IPS-15b (cell line): Measurements from ENCODE around the gene PLA2G2C.

Experiments
- H3K27me3 ChIP-seq: one replicate; pipeline ENCODE4 v1.6.1; 2013; ENCODE audit warnings: low read length; ENCODE audit not compliant: control insufficient read depth, insufficient read depth
- H3K36me3 ChIP-seq: one replicate; pipeline ENCODE4 v1.6.1; 2013; ENCODE audit warnings: low read length; ENCODE audit not compliant: control insufficient read depth, insufficient read depth
- H3K4me1 ChIP-seq: one replicate; pipeline ENCODE4 v1.6.1; 2013; ENCODE audit warnings: mild to moderate bottlenecking, low read length; ENCODE audit not compliant: control insufficient read depth, insufficient read depth
- H3K4me3 ChIP-seq: one replicate; pipeline ENCODE4 v1.5.1; 2013; ENCODE audit warnings: low read depth, low read length
- H3K9ac ChIP-seq: one replicate; pipeline ENCODE4 v1.6.1; 2013; ENCODE audit warnings: low read depth, mild to moderate bottlenecking, low read length
- H3K9me3 ChIP-seq: one replicate; pipeline ENCODE4 v1.6.1; 2013; ENCODE audit warnings: mild to moderate bottlenecking, low read length; ENCODE audit not compliant: control insufficient read depth, insufficient read depth

Gene PLA2G2C

DNA sequence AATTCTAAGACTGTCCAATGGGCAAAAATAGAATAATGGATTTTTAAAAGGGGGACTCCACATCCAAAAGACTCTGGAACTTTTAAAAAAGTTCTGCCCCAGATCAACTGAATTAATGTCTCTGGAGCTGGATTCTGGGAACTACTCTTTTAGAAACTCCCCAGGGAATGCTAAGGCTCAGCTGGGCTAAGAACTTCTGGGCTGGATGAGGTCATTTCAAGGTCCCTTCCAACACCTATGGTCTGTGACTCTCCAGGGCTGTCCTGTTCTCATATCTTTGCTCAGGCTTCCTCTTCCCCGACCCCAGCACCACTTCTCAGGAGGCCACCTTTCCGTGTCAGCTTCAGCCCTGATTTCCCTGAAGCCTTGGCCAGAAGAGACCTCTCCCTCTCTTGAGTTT, 13.5 kb upstream of the PLA2G2C start:
- no peaks in the 10 kb centered on the region for H3K36me3 ChIP-seq
- peaks cover 3% of the 10 kb centered on the region for H3K4me1 ChIP-seq
- no peak overlapping the region for H3K9ac ChIP-seq
- H3K27me3 ChIP-seq: peaks cover 2% of the 10 kb centered on the region
- H3K4me3 ChIP-seq: no peak overlapping the region
- no peaks in the 10 kb centered on the region for H3K9me3 ChIP-seq

GRCh38 chr1:20199403-20199802, 13.1 kb upstream of the PLA2G2C start:
- Histone ChIP-seq H3K27me3 (peaks cover 2% of the 10 kb centered on the region), H3K4me1 (peaks cover 6% of the 10 kb centered on the region), H3K9ac (no peak overlapping the region)

GRCh38 chr1:20198918-20199317, 12.6 kb upstream of the PLA2G2C start:
- Histone ChIP-seq H3K9ac (no peak overlapping the region), H3K4me3 (no peak overlapping the region), H3K9me3 (no peaks in the 10 kb centered on the region), H3K4me1 (peaks cover 6% of the 10 kb centered on the region), H3K27me3 (peaks cover 2% of the 10 kb centered on the region), H3K36me3 (no peaks in the 10 kb centered on the region)

More at GRCh38 chr1:20199403-20199802, 13.1 kb upstream of the PLA2G2C start:
- Histone ChIP-seq H3K4me3 (no peak overlapping the region), H3K9me3 (no peaks in the 10 kb centered on the region), H3K36me3 (no peaks in the 10 kb centered on the region)

GRCh38 chr1:20198296-20198695, 12.0 kb upstream of the PLA2G2C start:
- Histone ChIP-seq H3K36me3 (no peaks in the 10 kb centered on the region), H3K9ac (no peak overlapping the region), H3K27me3 (peaks cover 2% of the 10 kb centered on the region), H3K4me1 (peaks cover 6% of the 10 kb centered on the region), H3K9me3 (no peaks in the 10 kb centered on the region), H3K4me3 (no peak overlapping the region)

- Histone ChIP-seq H3K36me3 (no peaks in the 10 kb centered on the region), H3K9me3 (no peaks in the 10 kb centered on the region), H3K4me3 (no peak overlapping the region), H3K9ac (no peak overlapping the region), H3K27me3 (peaks cover 4% of the 10 kb centered on the region), H3K4me1 (peaks cover 6% of the 10 kb centered on the region)
Measured at GRCh38 chr1:20197329-20197791, 11.0 kb upstream of the PLA2G2C start.

DNA sequence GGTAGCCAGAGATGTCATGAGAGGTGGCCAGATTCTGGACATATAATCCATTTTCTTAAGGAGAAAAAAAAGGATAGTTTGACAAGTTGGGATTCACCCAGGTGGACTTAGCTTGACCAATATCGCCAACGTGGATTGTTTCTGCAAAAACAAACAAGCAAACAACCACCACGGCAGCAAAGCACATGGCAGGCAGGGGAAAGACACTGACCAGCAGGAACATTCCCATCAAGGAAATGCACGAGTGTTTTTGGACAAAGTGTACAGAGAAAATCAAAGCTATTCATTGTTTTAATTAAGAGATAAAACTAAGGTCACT, 9.1 kb upstream of the PLA2G2C start:
- no peak overlapping the region for H3K4me3 ChIP-seq
- no peaks in the 10 kb centered on the region for H3K9me3 ChIP-seq
- H3K36me3 ChIP-seq: no peaks in the 10 kb centered on the region
- H3K4me1 ChIP-seq: peaks cover 6% of the 10 kb centered on the region
- H3K9ac ChIP-seq: no peak overlapping the region
- peaks cover 8% of the 10 kb centered on the region for H3K27me3 ChIP-seq

DNA sequence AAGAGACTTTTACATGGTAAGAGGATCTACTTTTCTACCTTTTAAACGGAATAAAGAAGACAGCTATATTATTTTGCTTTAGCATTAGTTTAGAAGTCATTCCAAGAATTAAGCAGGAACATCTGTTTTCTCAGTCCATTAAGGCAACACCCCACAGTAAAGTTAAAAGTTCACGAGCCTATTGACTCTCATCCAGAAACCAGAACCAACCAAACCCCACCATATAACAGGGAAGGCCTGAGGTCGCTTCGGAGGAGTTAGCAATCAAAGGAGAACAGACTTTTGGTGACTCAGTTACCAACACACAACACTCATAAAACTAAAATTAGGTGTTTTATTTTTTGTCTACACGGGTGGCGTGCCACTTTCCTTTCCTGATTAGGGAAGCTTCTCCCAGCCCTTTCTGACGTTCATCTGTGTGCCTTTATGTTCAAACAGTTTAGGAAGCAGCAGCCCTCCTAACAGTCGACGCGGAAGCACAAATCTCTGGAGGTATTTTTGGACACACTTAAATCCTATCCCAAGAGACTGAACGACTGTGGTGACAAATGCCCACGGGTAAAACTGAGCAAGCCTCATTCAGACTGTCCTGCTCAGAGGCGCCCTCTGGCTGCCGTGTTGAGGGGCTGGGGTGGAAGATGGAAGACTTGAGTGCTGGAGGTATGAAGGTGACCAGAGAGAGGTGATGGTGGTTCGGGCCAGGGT, 8.6 kb upstream of the PLA2G2C start:
- H3K4me1 ChIP-seq: peaks cover 6% of the 10 kb centered on the region
- H3K4me3 ChIP-seq: no peak overlapping the region
- no peak overlapping the region for H3K9ac ChIP-seq
- H3K36me3 ChIP-seq: no peaks in the 10 kb centered on the region
- H3K9me3 ChIP-seq: no peaks in the 10 kb centered on the region
- peaks cover 8% of the 10 kb centered on the region for H3K27me3 ChIP-seq

- Histone ChIP-seq H3K9me3 (no peaks in the 10 kb centered on the region), H3K4me1 (peaks cover 6% of the 10 kb centered on the region), H3K4me3 (no peak overlapping the region), H3K9ac (no peak overlapping the region), H3K36me3 (no peaks in the 10 kb centered on the region), H3K27me3 (peaks cover 7% of the 10 kb centered on the region)
Measured at GRCh38 chr1:20194224-20194623, 7.9 kb upstream of the PLA2G2C start.

DNA sequence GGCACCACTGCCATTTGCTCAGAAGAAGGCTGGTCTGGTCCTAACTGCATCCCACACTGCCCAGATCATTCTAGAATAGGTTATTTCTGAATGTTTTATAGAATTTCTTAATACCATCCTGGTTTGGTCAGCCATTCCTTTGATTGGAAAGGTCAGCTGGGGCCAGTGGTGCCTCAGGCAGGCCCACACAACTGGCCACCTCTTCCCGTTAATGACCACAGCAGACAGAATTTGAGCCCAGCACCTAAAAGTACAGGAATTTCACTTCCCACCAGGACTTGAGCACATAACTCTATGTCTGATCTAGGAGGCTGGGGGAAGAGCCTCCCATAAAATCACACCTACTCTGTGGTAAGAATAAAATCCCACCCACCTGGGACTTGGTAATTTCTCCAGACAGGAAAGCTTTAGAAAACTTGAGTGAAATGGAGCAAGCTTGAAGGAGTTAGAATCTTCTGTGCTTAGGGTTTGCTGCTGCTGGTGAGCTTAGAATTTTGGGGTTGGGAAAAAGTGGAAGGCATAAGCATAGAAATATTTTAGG, 6.6 kb upstream of the PLA2G2C start:
- no peaks in the 10 kb centered on the region for H3K36me3 ChIP-seq
- H3K9ac ChIP-seq: no peak overlapping the region
- no peaks in the 10 kb centered on the region for H3K9me3 ChIP-seq
- no peak overlapping the region for H3K4me3 ChIP-seq
- peaks cover 17% of the 10 kb centered on the region for H3K27me3 ChIP-seq
- H3K4me1 ChIP-seq: peaks cover 6% of the 10 kb centered on the region

GRCh38 chr1:20192364-20192763, 6.0 kb upstream of the PLA2G2C start:
- Histone ChIP-seq H3K4me1 (peaks cover 6% of the 10 kb centered on the region), H3K9ac (no peak overlapping the region), H3K27me3 (peaks cover 18% of the 10 kb centered on the region), H3K9me3 (no peaks in the 10 kb centered on the region), H3K36me3 (no peaks in the 10 kb centered on the region), H3K4me3 (no peak overlapping the region)

GRCh38 chr1:20191266-20191825, 5.0 kb upstream of the PLA2G2C start:
- Histone ChIP-seq H3K4me1 (peaks cover 6% of the 10 kb centered on the region), H3K4me3 (no peak overlapping the region), H3K27me3 (peaks cover 21% of the 10 kb centered on the region), H3K9me3 (no peaks in the 10 kb centered on the region), H3K9ac (no peak overlapping the region), H3K36me3 (no peaks in the 10 kb centered on the region)
